ENCODE data around the gene MAP3K5. TPM values are rescaled to one million over a fixed set of nuclear protein-coding genes. Genes with fewer than 3 reads are reported as not detected.
A peak's percentile ranks its signal among the peaks of the same experiment; 100 is the strongest.

MAP3K5 gene
- total and polyA plus RNA-seq, 9 of the 15 experiments (the other 6 are each of a cell fraction or from before 2014, with no cell fraction given): 2.2 to 13.0 (median 9.9) TPM

GRCh38 chr6:136792410-136793262 lies at the start of gene MAP3K5 (continued):
- TF ChIP-seq HBP1 (CRISPR knock-in tag; IDR thresholded peaks at IDR 0.05) (peak; percentile 89), ZNF24 (IDR thresholded peaks at IDR 0.05) (peak; percentile 74; the same call in 1 of the 2 replicates), RFX5 (IDR thresholded peaks at IDR 0.05; ENCODE audit: low read depth, low read length) (no peak), NR1H2 (CRISPR knock-in tag; IDR thresholded peaks at IDR 0.05) (0 out of 2 replicates have a peak, but pooled peaks have one; percentile 53), ZNF347 (CRISPR knock-in tag; IDR thresholded peaks at IDR 0.05; ENCODE audit: low read depth) (no peak), RAD21 (CRISPR knock-in tag; conservative IDR thresholded peaks at IDR 0.05 in 1 of 2, IDR thresholded peaks at IDR 0.05 in 1 of 2) (peak; percentile 94 to 96), RB1 (IDR thresholded peaks at IDR 0.05; ENCODE audit: low read depth) (peak; percentile 98), NKRF (IDR thresholded peaks at IDR 0.05; ENCODE audit: borderline replicate concordance) (peak; percentile 72; the same call in 1 of the 2 replicates), KDM5B (IDR thresholded peaks at IDR 0.05; ENCODE audit: insufficient replicate concordance, low read depth, low read length) (peak; percentile 47), ESRRA (IDR thresholded peaks at IDR 0.05; ENCODE audit: borderline replicate concordance, low read depth) (peak; percentile 68), CXXC5 (CRISPR knock-in tag; IDR thresholded peaks at IDR 0.05) (peak; percentile 98), DDX20 (tag; IDR thresholded peaks at IDR 0.05; ENCODE audit: low read depth) (no peak)
- TF ChIP-seq, protein P1, sequence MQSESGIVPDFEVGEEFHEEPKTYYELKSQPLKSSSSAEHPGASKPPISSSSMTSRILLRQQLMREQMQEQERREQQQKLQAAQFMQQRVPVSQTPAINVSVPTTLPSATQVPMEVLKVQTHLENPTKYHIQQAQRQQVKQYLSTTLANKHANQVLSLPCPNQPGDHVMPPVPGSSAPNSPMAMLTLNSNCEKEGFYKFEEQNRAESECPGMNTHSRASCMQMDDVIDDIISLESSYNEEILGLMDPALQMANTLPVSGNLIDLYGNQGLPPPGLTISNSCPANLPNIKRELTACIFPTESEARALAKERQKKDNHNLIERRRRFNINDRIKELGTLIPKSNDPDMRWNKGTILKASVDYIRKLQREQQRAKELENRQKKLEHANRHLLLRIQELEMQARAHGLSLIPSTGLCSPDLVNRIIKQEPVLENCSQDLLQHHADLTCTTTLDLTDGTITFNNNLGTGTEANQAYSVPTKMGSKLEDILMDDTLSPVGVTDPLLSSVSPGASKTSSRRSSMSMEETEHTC (IDR thresholded peaks at IDR 0.05): no peak
- TF ChIP-seq, protein P2, sequence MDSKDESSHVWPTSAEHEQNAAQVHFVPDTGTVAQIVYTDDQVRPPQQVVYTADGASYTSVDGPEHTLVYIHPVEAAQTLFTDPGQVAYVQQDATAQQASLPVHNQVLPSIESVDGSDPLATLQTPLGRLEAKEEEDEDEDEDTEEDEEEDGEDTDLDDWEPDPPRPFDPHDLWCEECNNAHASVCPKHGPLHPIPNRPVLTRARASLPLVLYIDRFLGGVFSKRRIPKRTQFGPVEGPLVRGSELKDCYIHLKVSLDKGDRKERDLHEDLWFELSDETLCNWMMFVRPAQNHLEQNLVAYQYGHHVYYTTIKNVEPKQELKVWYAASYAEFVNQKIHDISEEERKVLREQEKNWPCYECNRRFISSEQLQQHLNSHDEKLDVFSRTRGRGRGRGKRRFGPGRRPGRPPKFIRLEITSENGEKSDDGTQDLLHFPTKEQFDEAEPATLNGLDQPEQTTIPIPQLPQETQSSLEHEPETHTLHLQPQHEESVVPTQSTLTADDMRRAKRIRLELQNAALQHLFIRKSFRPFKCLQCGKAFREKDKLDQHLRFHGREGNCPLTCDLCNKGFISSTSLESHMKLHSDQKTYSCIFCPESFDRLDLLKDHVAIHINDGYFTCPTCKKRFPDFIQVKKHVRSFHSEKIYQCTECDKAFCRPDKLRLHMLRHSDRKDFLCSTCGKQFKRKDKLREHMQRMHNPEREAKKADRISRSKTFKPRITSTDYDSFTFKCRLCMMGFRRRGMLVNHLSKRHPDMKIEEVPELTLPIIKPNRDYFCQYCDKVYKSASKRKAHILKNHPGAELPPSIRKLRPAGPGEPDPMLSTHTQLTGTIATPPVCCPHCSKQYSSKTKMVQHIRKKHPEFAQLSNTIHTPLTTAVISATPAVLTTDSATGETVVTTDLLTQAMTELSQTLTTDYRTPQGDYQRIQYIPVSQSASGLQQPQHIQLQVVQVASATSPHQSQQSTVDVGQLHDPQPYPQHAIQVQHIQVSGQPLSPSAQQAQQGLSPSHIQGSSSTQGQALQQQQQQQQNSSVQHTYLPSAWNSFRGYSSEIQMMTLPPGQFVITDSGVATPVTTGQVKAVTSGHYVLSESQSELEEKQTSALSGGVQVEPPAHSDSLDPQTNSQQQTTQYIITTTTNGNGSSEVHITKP (IDR thresholded peaks at IDR 0.05; ENCODE audit: partially characterized antibody): peak; percentile 13
- TF ChIP-seq, protein P3, sequence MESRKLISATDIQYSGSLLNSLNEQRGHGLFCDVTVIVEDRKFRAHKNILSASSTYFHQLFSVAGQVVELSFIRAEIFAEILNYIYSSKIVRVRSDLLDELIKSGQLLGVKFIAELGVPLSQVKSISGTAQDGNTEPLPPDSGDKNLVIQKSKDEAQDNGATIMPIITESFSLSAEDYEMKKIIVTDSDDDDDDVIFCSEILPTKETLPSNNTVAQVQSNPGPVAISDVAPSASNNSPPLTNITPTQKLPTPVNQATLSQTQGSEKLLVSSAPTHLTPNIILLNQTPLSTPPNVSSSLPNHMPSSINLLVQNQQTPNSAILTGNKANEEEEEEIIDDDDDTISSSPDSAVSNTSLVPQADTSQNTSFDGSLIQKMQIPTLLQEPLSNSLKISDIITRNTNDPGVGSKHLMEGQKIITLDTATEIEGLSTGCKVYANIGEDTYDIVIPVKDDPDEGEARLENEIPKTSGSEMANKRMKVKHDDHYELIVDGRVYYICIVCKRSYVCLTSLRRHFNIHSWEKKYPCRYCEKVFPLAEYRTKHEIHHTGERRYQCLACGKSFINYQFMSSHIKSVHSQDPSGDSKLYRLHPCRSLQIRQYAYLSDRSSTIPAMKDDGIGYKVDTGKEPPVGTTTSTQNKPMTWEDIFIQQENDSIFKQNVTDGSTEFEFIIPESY (CRISPR knock-in tag; IDR thresholded peaks at IDR 0.05): peak; percentile 39
